GM23248 (cell line): ENCODE results near the gene PI4KA.
"Not testable (repeated sequence)": the region's sequence is repeated elsewhere in the genome, so short reads cannot be mapped to it uniquely, and the experiment has no call there.

Experiments used
- EZH2 ChIP-seq: fragments of 200-600 bp; sonication (generic); IDR thresholded peaks from 2 replicates; pipeline ENCODE4 v1.6.1; 2018; ENCODE audit warnings: antibody characterized with exemption, mild to moderate bottlenecking; ENCODE audit not compliant: insufficient read depth, poor library complexity, severe bottlenecking
- EZH2phosphoT487 ChIP-seq: fragments of 200-600 bp; sonication (generic); IDR thresholded peaks from 2 replicates; pipeline ENCODE4 v1.6.1; 2018; ENCODE audit warnings: antibody characterized with exemption, moderate library complexity, mild to moderate bottlenecking, low read depth; ENCODE audit not compliant: insufficient read depth

GRCh38 chr22:20826373-20827152 is 32.0 kb downstream of the PI4KA start:
- TF ChIP-seq EZH2, EZH2phosphoT487: not testable (repeated sequence)
